GM21367 (cell line): ENCODE results near the gene VPS11.

Experiments used
- ATAC-seq: cut with Tn5 transposase; IDR thresholded peaks from one replicate; pipeline ENCODE4 v1.9.1; 2021; ENCODE audit not compliant: unreplicated experiment

The VPS11 gene

GRCh38 chr11:119118946-119119345 is 51.3 kb downstream of the VPS11 start:
- ATAC-seq: no peak

- ATAC-seq: no peak
These were observed 53.0 kb downstream of the VPS11 start for GRCh38 chr11:119120639-119121007.

GRCh38 chr11:119121008-119121810 is 53.6 kb downstream of the VPS11 start, which contains the start of gene HINFP:
Gene HINFP, plus strand, starts transcription at chr11:119121580. Its CDS starts 5,365 bp downstream, at chr11:119126945.
- peak; percentile 93 for ATAC-seq

GRCh38 chr11:119121811-119122124 is 54.1 kb downstream of the VPS11 start:
- peak; percentile 2 for ATAC-seq

GRCh38 chr11:119125821-119126220 is 58.2 kb downstream of the VPS11 start:
- no peak for ATAC-seq

GRCh38 chr11:119126675-119127268 is 59.2 kb downstream of the VPS11 start:
- ATAC-seq: no peak

- no peak for ATAC-seq
These were observed 63.0 kb downstream of the VPS11 start for GRCh38 chr11:119130662-119131061.
